RPMI7951 (cell line): ENCODE results near the gene RBM39. TPM values are rescaled to one million over a fixed set of nuclear protein-coding genes. Genes with fewer than 3 reads are reported as not detected.
"Not testable (repeated sequence)": the region's sequence is repeated elsewhere in the genome, so short reads cannot be mapped to it uniquely, and the experiment has no call there.

Source experiments
- DNase-seq: peaks from one replicate; pipeline ENCODE4 v3.0.0-alpha.2; 2012; ENCODE audit warnings: low read depth
- total RNA-seq: library from RNA; depleted of rRNA; stranded (reverse); fragments of >200 nt; shearing (Covaris generic); gene quantifications from 2 replicates; pipeline ENCODE4 v1.2.3, GENCODE V29; 2014

Gene RBM39
- total RNA-seq, 1 experiment from 2014 or later, result 327 TPM

DNA sequence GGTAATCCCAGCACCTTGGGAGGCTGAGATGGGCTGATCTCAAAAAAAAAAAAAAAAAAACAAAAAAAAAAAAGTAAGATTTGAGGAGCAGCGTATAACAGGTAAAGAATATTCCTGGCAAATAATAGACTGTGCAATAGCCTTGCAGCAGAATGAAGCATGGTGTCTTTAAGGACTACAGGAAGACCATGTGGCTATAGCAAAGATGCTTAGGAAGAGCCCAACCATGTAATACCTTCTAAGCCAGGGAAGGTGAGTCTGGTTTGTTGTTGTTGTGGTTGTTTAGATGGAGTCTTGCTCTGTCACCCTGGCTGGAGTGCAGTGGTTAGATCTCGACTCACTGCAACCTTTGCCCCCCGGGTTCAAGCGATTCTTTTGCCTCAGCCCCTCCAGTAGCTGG, 14.3 kb upstream of the RBM39 start:
- no peak for DNase-seq

DNA sequence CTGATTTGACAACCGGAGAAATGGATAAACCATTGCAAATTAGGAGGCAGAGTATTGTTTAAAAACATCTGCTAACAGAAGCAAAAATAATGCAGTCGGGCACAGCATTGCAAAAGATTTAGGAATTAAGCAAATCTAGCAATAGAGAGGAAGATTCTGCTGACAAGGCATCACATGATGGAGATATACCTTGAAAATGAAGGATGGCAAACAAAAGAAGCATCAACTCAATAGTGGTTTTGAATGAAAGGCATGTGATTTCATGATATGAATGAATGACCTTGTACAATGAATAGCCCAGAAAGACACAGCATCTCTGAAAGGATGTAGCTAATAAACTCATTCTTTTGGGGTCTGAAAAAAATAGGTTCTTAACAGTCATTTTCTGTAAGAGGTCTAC, 8.6 kb upstream of the RBM39 start:
- no peak for DNase-seq

DNA sequence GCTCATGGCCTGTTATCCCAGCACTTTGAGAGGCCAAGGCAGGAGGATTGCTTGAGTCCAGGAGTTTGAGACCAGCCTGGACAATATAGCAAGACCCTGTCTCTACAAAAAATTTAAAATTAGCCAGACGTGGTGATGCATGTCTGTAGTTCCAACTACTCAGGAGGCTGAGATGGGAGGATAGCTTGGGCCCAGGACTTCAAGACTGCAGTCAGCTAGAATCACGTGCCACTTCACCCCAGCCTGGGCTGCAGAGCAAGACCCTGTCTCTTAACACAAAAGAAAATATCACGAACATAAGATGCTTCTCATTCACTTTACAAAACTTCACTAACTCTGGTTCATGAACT, 2.4 kb upstream of the RBM39 start:
- not testable (repeated sequence) for DNase-seq

DNA sequence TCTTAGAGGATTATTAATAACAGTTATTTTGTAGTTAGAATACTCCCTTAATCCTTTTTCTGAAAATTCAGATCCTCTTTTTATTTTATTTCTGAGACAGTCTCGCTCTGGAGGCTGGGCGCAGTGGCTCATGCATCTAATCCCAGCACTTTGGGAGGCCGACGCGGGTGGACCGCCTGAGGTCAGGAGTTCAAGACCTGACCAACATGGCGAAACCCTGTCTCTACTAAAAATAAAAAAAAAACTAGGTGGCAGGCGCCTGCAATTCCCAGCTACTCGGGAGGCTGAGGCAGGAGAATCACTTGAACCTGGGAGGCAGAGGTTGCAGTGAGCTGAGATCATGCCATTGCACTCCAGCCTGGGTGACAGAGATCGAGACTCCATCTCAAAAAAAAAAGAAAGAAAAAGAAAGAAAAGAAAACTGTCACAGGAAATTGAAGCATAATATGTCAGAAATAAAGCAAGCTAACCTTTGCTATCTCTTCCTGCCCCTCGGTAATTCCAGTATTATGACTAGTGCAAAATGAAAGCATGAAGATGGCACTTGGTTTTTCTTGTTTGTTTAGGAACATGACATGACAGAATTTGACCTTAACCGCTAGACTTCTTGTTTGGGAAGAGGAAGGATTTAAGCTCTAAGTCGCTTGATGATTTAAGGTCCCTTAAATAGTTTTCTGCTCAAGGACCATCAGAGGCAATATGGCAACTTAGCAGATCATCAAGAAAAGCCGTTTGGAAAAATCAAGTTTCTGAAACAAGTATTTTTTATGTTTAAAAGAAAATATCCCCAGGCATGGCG, 1.8 kb upstream of the RBM39 start:
- peak; percentile 51 for DNase-seq

DNA sequence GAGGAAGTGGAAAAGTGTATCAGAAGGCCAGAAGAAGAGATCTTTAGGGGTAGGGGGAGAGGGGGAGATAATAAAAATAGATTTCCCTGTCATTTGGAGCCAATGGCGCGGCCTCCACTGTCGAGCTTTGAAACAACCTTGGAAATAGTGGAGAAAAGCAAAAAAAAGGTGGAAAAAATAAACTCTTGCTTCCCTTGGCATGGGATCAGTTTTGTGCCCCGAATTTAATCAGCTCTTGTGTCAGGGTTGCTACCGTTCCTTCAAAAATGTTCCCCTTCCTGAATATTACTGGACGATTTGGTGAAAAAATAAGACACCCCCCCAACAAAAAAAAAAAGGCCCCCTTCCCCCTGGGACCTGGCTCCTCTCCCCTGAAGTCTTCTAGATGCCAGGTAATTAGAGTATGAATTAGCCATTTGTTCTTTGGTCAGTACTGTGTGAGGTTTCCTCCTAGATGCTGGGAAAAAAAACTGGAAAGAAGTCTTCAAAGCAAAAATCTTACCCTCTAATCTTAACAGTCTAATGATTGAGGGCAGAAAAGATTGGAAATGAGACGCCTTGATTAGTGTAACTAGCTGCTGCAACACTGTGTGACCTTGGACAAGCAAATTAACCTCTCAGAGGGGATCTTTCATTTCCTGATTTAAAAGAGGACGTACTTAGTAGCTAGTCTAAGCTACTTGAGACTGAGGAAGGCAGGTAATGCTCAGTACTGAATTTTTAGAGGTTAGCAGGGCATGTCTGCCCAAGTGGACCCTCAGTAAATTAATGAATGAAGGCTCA, 872 bp upstream of the RBM39 start:
- DNase-seq, result peak; percentile 47

DNA sequence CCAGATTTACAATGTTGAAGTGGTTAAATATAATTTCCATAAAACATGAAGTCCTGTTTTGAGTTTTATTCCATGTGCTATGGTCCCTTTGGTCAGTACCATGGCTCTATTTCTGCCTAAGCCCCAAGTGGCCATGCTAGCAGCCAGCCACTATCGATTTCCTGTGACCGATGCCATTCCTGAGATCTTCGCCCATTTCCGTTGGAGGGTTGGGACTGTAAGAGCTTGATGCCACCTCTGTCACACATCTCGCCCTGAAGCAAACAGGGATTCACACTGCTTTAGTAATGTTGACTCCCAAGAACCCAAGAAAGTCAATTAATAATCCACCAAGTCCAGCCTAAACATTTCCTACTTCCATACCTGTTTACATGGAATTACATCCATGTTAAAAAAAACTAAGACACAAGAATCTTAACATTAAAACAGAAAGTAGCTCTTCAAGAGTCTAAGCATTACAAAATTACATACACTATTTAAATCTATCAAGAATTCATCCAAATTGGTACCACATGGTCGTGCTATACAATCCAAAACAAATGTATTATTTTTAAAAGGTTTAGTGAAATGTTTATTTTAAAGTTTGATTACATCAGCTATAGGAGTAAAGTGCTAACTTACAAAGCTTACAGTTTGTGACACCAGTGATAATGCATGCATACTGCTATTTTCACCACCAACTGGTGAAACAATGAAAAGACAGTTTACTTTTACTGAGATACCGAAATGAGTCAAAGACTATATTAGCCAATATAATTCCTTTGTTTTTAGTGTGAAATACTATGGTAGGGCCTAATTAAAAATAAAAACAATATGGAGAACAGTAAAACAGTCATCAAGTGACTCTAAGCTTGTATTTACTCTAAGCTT, 2.5 kb downstream of the RBM39 start:
- DNase-seq, result peak; percentile 50

DNA sequence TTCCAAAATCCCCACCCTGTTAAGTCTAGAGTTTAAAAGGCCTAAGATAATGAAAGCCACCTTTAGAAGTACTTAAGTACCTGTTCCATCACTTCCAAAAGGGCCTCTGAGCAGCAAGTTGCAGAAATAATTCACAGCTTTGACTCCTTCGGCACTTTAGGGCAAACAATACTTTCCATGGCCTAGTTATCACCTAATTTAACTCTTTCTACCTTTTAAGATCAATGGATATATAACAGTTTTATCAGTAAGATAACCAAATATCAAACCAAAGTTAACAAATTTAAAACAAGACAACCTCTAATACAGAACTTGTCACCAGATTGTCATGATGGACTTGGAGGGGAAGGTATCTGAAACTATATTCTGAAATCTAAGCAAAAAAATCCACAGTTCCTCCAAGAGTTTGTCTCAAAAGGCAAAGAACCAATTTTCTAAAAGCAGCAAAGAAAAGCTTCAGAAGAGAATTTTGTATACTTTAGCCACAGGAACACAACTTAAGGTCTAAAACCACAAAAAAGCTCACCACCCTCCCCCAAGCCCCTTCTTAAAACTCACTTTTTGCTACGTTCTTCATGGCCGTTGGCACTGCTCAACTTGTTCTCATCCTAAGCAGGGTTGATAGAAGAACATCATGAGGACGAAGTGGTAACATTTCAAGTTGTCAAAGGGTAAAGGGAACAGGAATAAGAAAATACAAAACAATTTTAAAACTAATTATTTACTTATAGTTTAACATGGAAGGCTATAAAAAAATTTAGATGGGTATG, 3.5 kb downstream of the RBM39 start:
- DNase-seq, result no peak

DNA sequence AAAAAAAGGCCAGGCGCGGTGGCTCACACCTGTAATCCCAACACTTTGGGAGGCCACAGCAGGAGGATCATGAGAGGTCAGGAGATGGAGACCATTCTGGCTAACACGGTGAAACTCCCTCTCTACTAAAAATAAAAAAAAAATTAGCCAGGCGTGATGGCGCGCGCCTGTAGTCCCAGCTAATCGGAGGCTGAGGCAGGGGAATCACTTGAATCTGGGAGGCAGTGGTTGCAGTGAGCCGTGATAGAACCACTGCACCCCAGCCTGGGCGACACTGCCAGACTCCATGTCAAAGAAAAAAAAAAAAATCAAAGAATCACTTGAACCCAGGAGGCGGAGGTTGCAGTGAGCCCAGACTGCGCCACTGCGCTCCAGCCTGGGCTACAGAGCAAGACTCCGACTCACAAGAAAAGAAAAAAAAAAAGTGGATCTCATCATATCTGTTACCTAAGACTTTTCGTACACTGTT, 4.2 kb downstream of the RBM39 start:
- DNase-seq, result no peak

DNA sequence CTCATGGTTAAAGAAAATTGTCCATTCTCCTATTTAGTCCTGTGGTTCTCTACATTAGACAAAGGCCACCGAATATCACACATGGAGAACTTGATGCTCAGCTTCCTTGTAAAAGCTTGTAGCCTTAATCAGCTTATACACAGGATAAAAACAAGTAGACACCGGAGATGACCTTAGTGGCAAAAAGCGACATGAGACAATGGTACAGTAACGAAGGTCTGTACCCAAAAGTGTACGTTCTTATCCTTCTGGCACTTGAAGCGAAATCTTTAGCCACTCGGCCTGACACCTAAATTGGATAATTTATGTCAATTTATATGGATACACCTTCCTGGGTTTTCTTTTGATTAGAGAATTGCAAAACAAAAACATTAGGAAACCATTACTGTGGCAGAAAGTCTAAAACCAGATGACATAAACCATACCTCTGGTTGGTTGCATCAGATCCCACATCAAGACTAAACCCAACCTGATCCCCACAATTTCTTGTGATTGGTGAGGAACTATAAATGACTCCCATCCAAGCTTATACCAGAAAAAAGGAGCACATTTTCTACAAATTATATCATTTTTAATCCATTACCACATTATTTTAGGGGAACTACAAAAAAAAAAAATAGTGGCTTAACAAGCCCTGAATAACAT, 6.1 kb downstream of the RBM39 start:
- no peak for DNase-seq

DNA sequence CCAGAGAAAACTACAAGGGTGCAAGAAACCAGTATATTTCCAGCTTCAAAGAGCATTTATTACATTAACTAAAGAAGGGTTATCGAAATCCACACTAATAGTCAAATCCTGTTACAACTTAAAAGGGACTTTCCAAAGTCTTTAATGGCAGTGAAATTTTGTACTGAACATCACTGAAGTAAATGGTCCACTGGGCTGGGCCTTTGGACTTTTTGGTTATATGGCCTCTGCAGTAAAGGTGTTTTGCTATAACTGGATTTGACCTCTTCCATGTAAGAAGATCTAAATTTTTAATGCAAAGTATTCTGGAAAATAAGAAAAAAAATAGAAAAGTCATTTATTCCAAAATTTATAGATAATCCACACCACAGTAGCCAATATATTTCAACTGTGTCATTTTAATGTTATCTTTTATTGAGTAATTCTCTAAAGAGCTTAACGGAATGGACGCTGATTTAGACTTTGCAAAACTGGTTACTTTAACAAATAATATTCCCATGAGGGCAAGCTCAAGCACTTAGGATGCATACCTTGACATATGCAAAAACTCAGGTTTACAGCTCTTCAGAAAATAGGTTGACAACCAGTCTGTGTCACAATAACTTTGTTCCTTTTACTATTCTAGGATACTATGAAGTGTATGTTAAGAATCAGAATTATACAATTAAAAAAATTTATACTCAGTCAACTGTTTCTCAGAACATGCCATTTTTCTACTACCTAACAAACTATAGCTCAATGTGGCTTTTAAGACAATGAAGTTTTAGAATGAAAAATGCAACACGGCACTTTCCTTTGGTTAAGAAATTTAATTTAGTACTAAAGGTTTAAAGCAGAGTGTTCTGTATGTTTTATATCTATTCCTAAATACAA, 7.0 kb downstream of the RBM39 start:
- no peak for DNase-seq

DNA sequence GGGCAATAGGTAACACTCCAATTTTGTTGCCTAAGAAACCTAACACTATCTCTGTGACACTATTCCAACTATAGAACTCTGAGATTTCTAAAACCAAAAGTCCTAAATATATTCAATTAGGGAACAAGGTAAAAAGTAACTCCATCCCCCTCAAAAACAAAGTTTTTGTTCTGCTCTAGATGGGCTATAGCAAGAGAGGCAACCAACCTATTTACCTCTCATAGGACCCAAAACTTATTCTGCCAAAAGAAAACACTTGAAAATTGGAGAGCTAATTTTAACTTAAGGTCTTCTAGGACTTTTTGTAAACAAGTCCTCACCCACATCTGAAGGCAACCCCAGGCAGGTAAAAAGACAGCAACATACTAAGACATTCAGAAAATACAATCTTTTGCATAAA, 7.7 kb downstream of the RBM39 start:
- DNase-seq, result no peak

DNA sequence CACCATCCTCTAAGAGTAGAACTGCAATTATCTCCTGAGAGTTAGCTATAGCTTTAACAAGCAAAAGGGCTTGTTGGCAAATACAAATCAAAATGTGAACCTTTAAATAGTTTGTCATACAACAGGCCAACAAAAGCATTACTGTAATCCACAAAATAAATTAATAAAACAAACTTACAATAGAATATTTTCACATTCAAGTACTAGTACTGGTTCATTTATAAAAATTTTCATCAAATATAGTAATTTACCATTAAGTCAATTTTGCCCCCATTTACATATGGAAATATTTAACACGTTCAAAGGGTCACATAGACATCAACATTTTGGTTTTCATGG, 9.4 kb downstream of the RBM39 start:
- DNase-seq, result no peak

DNA sequence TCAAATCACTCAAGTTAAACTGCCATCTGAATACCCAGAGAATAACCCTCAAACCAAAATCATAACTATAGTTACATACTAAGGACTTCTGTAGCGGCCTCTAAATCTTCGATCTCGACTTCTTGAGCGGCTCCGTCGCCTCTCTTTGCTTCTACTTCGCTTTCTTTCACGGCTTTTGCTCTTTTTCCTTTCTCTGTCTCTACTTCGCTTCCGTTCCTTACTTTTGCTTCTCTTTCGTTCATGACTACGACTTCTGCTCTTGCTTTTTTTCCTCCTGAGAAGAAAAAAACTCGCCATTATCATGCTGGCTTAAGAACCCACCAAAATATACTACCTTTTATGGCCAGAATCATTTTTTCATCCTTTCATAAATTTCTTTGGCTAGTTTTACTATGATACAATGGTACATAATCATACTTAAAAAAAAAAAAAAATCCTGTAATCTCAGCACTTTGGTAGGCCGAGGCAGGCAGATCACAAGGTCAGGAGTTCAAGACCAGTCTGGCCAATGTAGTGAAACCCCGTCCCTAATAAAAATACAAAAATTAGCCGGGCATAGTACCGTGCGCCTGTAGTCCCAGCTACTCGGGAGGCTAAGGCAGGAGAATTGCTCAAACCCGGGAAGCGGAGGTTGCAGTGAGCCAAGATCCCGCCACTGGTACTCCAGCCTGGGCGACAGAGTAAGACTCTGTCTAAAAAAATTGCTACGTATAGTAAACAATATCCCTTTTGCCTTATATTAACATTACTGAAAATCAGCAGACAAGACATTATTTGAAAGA, 10.0 kb downstream of the RBM39 start:
- DNase-seq, result no peak

DNA sequence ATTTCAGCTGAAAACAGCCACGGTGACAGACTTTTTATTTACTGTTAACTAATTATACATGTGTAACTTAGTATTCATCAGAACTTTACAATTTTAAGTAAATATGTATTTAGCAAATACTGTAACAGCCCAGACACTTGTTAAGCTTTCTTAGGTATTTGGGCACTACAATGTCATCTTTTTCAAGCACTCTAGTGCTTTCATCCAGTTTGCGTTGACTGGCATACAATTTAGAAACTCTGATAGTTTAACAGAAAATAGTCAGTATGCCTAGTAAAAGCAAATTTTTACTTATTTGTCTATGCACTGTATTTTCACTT, 10.6 kb downstream of the RBM39 start:
- DNase-seq, result no peak

DNA sequence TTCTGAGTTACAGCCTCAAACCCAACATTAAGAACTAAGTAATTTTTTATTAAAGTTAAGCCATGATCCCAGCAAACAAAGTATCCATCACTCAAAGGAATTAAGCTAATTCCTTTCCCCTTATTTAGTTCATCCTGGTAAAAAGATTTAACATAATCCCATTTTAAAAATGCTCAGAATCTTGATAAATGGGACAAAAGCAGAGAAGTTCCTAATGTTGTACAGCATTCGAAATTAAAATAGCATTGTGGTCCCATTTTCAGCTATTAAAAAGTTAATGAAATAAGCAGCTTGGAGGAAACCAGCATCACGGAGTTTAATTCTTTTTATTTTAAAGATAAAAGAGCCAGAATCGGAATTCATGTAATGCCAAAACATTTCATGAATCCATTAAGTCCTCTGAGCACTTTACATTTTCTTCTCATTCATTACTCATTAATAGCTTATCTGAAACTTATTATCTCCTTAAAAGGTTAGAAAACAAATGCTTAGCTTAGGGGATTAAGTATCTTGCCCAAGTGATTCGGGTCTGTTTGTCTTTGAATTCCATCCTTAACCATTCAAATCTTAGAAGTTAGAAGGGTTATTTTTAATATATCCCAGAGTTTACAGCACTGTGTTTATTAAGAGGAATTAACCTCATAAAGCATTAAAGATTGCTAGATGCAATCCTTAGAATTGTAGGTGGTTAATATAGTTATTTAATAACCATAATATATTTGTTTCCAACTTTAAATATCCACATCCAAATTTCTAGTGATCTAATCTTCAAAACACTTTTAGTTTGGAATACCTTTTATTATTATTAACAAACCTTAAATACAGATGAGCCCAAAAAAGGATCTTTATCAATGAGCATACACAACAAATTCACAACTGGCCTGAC, 11.2 kb downstream of the RBM39 start:
- DNase-seq, result no peak

DNA sequence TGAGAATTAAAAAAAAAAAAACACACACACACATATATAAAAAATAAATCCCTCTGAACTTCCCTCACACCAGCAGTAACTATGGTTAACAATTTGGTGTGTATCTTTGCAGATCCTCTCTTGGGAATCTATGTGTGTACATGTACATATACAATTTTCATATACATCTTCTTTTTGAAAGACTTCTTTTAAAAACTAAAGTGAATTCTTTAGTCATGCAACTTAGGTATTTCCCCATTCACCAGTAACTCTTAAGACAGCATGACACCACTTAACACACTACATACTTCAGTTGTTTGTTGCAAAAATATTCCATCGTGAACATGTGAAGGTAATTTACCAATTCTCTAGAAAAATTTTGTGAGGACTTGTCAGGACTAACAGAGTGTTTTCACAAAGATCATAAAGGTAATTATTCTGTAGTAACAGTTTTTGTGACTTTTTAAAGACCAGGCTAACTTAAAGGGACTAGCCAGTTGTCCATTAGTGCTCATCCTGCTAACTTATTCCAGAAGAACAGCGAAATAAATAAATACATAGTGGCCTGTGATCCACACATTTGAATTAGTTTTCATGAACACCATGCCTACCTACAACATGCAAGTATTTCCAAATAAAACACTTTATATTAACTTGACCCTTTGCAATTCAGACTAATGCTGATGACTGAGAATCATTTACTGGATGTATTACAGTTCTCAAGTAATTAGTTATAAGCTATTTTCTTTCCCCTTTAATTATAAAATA, 12.1 kb downstream of the RBM39 start:
- DNase-seq, result no peak

DNA sequence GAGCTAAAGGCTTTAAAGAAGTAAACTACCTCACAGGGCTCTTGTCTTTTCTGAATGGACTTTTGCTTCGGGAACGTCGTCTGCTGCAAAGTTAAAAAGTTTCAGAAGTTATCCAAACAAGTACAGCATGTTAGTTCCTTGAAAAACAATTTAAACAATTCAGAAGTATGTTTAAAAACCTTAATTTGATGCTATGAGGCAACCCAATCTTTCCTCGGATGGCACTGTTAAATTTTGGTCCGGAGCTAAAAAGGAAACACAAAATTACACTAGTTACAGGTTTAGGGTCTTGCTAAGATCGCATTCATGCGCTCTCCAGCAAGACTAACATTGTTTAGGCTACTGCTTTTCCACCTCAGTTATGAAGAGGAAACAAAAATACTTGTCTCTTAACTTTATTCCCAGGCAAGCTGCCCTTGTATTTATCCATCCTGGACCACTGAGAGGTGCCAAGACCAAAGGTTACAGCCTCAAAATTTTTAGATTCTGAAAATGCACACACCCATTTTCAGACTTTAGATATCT, 12.7 kb downstream of the RBM39 start:
- DNase-seq, result no peak
